Activated CD4-positive, alpha-beta T cell treated with anti-CD3 and anti-CD28 coated beads, Interleukin-2, amount 50 U/mL, for 48 hours (primary cell): Measurements from ENCODE around the gene OR2K2.
"Not testable (repeated sequence)": the region's sequence is repeated elsewhere in the genome, so short reads cannot be mapped to it uniquely, and the experiment has no call there.

Experiments used
- DNase-seq, 2 experiments: peaks; one replicate each; pipeline ENCODE4 v3.0.0-alpha.2; 2020

The OR2K2 gene, protein sequence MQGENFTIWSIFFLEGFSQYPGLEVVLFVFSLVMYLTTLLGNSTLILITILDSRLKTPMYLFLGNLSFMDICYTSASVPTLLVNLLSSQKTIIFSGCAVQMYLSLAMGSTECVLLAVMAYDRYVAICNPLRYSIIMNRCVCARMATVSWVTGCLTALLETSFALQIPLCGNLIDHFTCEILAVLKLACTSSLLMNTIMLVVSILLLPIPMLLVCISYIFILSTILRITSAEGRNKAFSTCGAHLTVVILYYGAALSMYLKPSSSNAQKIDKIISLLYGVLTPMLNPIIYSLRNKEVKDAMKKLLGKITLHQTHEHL

DNA sequence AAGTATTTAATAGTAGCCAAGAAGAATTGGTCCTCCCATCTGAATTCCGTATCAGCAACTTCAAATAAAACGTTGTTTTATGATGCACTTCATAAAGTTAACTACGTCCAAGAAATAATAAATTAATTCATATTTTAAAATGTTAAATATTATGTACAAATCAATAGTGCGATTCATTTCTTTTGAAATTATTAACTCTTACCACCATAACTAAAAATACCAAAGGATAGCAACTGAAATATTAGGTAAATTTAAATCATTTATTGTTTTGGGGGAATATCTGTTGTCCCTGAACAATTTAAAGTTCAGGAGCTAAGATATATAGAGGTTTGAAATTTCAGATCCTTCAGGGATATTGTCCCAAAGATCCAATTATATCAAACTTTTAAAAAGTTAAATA, at the start of gene OR2K2:
Gene OR2K2 (minus strand): TSS at position 101 of the 400 bp plus-strand sequence. CDS start 1,791 bp downstream, outside the sequence.
- no peak for DNase-seq

DNA sequence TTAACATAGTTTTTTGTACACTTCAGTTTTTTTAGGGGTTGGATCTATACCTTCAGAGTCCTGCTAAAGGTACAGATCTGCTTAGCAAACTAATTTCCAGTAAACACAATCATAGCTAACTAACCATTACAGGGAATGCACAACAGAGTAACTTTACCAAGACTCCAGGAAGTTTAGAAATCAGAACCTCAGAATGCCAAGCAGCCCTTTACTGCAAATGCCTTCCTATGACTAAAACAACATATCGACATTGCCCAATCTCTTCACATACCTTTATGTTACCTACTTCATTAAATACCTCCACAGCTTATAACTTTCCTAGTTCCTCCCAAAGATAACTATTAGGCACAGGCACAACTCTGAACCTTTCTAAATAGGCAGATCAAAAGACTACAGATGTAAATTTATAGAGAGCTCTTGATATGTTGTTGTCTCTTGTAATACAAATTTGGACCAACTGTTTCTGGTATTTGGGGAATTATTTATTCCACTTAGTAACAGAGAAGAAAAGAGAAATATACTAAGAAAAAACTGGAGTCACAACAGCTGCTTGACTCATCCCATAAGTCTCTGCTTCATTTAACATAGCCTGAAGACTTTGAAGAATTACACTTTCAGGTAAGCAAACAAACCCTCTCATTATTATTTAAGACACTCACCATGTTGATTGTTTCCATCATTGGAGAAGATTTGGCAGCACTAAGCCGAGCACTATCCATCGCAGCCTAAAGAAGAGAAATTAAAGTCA, 46.0 kb upstream of the OR2K2 start:
- no peak for DNase-seq

DNA sequence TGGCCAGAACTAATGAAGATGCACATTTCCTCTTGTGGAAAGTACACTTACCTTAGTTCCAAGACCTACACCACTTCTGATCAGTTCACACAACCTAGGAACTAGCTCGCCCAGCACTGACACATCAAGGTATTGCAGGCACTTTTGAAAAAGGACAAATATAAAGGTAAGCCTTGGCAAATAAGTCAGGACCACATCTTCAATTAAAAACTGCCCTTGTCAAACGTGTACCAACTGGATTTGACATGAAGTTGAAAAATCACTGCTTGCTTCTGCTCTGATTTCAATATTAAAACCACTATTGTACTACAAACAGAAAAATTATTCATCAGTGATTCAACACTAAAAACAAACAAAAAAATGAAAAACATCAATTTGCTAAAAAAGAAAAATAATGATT, 45.0 kb upstream of the OR2K2 start:
- no peak for DNase-seq

DNA sequence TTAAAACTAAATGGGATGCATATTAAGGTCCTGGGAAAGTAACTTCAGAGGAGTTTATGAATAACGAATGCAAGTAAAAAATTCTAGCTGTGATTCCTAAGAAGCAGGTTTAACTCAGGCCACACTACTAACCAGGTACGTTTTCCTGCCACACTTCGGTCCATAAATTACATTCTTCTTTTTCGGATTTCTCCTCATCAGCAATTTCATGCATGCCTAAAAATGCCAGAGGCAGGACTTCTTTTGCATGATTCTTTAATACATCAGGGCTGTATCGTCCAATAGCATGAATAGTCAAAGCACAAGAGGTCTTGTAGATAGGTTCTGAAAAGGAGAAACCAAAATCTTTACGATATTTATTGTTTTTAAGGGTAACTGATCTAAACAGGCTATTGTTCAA, 42.3 kb upstream of the OR2K2 start:
- DNase-seq = no peak

DNA sequence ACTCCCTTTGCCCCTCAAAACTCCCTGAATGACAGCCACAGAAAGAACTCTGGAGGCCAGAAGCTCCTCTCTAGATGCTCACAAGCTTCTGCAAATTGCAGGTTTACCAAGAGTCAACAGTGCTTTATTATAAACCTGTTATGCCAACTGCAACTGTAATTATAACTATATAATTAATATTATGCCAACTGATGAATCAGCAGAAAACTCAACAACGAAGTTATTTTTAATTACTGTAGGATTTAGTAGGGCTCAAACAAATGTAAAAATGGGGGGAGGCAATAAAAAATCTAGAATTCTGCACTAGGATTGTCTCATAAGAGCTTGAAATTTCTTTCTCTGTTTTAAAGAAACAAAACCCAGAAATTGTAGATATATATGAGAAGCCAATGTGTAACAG, 37.0 kb upstream of the OR2K2 start:
- no peak for DNase-seq

DNA sequence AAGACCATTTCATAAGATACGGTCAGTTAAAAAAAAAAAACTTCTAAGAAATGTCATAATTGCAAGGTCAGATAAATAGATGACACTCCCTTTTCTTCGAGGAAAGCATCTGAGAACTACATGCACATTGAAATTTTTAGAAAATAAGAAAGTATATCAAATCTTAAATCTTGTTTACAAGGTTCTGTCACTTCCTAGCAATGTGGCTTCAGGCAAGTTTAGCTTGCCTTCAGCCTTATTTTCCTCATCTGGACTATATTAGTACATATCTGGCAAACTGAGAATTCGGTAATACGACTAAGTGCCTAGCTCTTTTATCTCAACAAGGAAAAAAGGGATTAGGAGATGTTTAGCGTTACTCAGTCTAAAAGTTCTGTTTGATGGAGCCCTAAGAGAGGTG, 32.5 kb upstream of the OR2K2 start:
- DNase-seq = no peak

DNA sequence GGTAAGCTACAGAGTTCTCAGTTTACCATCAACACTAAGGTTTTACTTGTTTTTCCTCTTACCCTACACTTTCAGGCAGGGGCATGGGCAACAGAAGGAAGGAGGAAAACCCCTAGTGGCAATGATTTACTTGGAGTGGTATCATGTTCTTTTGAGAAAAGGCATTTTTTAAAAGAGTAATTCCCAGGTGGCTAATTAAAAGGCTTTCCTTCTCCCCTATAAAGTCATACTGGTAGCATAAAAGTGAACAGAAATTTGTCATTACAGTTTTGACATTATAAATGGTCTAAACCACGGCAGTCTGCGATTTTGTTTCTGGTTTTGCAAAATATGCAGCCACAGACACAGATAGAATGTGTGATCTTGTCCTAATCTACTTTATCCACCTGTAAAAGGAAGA, 30.9 kb upstream of the OR2K2 start:
- no peak for DNase-seq

DNA sequence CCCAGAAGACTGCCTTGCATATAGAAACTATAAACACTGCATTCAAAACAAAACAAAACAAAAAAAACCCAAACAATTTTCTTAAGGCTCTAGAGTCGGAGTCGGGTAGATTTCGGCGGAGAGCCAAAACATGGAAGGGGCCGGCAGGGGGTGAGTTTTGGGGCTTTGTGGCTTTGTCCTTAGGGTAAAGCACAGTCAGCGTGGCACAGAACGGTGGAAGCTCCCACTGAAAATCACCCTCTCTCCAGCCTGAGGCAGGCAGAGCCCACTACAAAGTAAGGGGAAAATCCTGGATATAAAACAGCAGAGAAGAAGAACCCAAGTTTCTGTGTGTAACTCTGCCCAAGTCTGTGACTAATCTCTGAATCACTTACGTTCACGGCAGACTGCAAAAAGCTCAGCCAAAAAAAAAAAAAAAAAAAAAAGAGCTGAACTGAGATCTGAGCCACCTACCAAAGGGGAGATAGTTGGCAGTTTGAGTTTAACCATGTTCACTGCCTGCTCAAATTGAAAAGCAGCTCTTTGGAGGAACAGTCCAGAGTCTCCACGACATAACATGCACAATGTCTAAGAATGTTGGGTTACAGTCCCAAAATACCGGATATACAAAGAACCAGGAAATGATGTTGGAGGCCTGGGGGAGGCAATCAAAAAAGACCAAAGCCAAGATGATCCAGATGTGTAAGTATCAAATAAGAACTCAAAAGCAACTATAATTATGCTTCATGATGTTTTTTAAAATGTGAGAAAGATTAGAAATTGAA, 26.6 kb upstream of the OR2K2 start:
- DNase-seq = no peak

DNA sequence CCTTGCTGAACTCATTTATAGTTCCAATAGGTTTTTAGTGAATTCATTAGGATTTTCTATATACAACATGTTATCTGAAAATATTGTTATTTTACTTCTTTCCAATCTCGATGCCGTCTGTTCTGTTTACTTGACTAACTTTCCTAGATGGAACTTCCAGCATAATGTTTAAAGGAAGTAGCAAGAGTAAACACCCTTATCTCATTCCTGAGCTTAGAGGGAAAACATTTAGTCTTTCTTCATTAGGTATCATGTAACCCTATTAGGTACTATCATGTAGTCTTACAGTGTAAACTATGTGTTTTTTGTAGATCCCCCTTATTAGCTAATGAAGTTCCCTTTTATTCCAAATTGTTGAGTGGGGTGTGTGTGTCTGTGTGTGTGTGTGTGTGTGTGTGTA, 22.5 kb upstream of the OR2K2 start:
- DNase-seq = no peak

DNA sequence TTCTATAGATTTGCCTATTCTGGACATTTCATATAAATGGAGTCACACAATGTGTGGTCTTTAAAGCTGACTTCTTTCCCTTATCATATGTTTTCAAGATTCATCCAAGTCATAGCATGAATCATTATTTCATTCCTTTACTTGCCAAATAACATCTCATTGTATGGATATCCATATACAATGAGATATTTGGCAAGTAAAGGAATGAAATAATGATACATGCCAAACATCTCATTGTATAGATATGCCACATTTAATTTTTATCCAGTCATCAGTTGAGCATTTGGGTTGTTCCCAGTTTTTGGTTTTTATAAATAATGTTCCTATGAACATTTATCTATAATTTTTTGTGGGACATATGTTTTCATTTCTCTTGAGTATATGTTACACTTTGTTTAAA, 20.5 kb upstream of the OR2K2 start:
- no peak for DNase-seq

DNA sequence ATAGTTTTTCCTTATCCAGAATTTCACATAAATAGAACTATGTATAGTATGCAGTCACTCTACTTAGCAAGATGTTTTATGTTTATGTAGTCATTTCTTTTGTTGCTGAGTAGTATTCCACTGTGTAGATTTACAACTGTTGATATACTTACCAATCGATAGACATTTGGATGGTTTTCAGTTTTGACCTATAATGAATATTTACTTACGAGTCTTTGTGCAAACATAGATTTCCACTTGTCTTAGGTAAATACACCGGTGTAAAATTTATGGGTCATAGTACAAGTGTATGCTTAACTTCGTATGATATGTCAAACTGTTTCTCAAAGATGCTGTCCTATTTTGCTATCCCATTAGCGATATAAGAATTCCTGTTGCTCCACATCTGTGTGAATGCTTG, 19.7 kb upstream of the OR2K2 start:
- no peak for DNase-seq

DNA sequence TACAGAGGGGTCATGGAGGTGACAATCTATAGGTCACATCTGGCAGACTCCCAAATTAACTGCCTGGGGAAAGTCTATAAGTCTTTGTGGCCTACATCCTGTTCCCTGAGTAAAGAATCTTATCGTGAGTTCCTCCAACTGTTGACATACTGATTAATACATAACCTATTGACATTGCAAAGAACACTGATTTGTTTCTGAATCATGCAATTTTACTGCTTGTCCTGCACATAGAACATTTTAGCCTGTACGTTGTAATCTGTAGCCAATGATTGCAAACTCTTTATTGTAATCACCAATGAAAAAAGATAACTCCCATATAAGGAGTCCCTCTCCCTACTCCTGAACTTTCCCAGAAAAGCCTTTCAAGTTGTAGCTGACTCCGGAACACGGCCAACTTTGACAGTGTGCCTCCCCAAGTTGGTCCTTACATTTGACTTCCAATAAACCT, 18.8 kb upstream of the OR2K2 start:
- DNase-seq = no peak

DNA sequence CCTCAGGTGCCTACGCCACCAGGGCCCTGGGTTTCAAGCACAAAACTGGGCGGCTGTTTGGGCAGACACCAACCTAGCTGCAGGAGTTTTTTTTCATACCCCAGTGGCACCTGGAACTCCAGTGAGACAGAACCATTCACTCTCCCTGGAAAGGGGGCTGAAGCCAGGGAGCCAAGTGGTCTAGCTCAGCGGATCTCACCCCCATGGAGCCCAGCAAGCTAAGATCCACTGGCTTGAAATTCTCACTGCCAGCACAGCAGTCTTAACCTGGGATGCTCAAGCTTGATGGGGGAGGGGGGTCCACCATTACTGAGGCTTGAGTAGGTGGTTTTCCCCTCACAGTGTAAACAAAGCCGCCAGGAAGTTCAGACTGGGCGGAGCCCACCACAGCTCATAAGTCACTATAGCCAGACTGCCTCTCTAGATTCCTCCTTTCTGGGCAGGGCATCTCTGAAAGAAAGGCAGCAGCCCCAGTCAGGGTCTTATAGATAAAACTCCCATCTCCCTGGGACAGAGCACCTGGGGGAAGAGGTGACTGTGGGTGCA, 4.4 kb upstream of the OR2K2 start:
- not testable (repeated sequence) for DNase-seq

DNA sequence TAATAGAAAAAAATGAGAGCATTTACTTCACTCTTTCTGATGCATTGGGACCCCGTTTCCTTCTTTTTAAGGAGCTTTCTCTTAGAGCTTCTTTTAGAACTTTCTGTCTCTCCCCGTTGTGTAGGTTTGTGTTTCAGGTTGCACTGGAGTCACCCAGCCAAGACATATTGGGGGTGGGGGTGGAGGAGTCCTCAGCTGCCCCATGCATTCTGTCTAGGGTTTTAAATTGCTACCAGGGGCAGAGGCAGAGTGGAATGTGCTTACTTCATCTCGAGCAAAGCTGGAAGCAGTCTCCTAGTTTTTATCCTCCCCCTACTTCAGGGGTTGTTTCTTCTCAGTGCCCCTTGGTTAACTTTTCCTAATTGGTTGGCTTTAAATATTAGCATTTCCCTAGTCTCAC, 9.4 kb downstream of the OR2K2 start:
- DNase-seq = no peak

DNA sequence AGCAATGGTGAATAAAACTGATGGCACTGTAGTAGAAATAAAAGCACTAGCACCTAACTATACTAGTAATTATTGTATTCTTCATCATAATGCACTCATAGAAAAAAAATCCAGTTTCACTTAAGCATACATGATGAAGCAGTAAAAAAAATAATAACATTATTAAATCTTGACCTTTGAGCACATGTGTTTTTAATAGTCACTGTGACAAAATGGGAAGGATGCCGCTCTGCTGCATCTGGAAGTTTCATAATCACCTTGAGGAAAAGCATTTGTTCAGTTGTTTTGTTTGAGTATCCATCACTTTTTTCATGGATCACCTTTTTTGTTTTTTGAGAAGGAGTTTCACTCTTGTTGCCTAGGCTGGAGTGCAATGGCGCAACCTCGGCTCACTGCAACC, 13.2 kb downstream of the OR2K2 start:
- DNase-seq = no peak

DNA sequence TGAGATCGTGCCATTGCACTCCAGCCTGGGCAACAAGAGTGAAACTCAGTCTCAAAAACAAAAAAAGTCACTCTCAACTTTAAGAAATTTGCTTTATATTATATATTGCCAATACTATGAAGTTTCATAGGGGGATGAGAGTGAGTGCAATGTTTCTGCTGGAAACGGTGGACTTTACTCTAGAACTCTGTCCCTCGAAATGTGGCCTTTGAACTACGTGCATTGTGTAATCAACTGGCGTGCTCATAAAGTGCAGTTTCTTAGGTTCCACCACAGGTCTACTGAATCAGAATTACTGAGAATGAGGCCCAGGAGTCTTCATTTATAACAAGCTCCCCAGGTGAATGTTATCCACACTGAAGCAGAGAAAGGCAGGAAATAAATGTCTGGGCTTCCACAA, 24.1 kb downstream of the OR2K2 start:
- DNase-seq = no peak

DNA sequence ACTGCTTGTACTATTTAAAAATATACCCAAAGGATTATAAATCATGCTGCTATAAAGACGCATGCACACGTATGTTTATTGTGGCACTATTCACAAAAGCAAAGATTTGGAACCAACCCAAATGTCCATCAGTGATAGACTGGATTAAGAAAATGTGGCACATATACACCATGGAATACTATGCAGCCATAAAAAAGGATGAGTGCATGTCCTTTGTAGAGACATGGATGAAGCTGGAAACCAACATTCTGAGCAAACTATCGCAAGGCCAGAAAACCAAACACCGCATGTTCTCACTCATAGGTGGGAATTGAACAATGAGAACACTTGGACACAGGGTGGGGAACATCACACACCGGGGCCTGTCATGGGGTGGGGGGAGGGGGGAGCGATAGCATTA, 26.0 kb downstream of the OR2K2 start:
- not testable (repeated sequence) for DNase-seq

DNA sequence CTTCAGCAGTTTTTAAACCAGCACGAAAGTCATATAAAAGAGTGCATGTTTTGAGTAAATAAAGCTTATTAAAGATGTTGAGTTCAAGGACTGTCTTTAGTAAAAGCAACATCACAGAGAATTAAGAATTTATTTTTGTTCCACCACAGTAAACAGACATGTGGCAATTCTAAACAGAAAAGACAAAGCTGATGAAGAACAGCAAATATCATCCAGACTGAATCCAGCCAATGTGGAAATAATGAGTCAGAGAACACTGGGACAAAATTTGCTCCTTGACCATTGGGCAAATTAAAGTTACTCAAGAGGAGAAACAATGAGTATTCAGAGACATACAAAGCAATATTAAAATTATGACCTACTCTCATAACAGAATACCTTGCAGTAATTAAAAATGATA, 28.8 kb downstream of the OR2K2 start:
- no peak for DNase-seq

DNA sequence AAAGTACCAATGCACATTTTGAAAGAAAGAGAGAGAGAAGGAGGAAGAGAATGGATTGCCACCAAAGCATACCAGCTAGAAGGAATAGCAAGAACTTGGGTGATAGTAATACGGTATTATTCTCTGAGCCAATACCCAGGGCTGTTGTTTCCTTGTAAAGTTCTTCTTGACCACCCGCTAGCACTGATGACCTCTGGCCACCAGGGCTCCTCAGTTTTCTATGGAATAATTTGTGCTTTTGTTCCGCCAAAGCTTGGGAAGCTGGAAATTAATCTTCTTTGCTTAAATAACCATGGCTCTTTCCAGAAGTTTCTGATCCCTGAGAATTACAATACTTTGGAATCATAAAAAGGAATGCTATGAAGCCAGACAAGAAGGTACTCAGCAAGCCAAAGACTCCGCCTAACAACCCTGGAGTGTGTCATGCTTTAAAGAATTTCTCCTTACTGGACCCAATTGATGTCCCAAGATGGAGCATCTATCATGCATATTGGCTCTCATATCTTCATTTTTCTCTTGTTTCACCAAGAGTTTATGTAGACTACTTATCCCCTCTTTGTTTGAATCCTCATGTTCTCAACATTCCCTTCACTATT, 29.8 kb downstream of the OR2K2 start:
- DNase-seq = no peak

DNA sequence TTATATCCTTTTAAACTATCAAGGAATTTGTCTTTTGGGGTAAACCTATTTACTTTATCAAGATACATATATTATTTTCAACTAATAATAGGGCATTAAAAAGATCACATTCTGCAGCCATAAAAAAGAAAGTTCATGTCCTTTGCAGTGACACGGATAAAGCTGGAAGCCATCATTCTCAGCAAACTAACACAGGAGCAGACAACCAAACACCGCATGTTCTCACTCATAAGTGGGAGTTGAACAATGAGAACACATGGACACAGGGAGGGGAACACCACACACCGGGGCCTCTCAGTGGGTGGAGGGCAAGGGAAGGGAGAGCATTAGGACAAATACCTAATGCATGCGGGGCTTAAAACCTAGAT, 30.4 kb downstream of the OR2K2 start:
- not testable (repeated sequence) for DNase-seq

DNA sequence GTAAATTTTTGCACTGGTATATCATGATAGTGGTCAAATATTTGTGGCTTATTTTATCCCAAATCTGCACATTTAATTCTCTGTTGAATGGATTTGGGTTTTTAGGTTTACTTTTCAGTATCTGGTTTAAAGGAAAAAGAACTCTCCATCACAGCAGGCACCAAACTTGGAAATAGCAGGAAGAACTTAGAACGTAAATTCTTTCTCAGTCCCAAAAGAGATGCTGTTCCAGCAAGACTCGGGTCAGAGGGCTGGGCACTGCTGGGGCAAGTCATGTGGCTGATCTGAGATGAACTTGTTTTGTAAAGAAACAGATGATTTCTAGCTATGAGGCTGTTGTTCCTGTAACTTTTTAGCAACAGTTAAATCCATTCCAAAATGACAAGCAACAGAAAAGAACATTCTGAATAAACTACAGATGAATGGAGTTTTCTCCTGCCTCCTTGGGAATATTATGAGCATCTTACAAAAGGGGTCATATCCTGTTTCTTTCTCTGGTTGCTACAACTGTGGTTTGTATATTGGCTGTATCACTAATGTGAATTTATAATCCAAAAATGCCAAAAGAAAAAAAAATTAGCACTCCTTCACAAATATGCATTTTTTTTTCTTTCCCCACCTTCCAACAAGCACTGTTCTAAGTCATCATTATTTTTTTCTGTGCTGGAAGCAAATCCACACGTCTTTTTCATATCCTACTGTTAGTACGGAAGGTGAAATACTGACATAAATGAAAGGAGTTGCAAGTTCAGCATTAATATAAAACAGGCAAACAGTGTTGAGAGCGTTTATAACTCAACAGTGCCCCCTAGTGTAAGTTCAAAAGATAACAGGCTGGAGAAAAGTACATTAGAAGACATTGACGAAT, 31.1 kb downstream of the OR2K2 start:
- no peak for DNase-seq

DNA sequence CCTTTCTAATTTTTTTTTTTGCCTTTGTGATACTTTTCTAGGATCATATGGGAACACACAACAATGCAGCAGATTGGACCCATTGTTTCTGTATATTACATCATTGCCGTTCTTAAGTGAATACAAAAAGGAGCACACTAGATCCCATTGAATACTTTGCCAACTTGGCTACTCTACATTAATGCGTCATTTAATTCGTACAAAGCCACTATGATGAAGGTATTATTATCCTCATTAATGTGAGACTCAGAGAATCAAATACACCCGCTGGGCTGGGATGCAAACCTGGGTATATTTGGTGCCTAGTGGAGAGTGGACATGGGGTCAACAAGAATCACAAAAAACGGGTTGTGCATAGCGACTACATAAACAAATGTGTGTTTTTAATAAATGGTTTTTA, 31.9 kb downstream of the OR2K2 start:
- no peak for DNase-seq
